IPS-NIHi7 (cell line): Measurements from ENCODE around the gene AHCYL1.
A peak's percentile ranks its signal among the peaks of the same experiment; 100 is the strongest.

Experiments
- DNase-seq: peaks from one replicate; pipeline ENCODE4 v3.0.0; 2012; ENCODE audit warnings: mixed read lengths; ENCODE audit errors: extremely low spot score

The AHCYL1 gene

DNA sequence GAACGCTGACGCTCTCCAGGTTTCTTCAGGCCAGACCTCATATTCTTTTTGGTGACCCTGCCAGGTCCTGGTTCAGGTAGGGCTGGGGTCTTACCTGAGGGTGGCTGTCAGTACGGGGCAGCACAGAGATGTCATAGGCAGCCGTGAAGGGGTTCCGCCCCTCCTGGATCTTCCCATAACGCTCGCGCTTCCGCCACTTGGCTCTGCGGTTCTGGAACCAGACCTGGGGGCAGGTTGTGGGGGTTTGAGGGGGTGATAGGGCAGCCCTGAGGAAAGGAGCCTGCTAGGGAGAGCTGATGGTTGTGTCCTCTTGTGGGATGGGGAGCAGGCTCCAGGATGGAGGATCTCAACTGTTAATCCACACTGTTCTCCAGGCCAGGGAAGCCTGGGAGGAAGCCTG, 76.8 kb downstream of the AHCYL1 start:
- no peak for DNase-seq

DNA sequence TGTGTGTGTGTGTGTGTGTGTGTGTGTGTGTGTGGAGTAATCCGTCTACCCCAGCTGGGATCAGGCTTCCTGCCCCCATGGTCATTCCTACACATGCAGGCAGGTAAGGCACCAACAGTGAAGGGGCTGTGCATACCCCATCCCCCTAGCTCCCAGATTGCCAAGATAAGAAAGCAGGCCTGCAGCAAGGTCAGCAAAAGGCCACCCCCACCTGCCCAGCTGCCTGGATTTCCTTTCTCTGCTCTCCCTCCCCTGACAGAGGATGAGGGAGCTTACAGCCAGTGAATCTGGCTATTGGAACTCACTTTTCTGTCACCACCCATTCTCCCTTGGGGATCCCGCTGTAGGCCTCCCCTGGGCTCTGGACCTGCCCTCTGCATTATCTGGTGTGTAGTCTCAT, 78.0 kb downstream of the AHCYL1 start:
- DNase-seq = no peak

DNA sequence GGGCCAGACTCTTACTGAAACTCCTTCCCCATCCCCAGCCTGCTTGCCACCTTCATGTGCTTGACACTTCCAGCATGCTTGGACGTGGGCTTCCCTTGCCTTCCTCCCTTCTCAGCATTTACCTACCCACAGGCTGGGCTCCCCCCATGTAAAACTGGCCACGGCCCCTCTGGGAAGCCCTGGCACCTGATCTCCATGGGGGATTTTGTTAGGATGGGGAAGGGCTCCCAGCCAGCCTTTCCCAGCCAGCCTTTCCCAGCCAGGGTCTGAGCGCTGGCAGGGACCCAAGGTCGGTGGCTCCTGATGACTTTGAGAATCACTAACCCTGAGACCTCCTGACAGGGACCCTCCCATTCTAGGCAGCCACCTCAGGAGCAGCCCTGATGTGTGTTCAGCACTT, 79.2 kb downstream of the AHCYL1 start:
- DNase-seq = no peak

DNA sequence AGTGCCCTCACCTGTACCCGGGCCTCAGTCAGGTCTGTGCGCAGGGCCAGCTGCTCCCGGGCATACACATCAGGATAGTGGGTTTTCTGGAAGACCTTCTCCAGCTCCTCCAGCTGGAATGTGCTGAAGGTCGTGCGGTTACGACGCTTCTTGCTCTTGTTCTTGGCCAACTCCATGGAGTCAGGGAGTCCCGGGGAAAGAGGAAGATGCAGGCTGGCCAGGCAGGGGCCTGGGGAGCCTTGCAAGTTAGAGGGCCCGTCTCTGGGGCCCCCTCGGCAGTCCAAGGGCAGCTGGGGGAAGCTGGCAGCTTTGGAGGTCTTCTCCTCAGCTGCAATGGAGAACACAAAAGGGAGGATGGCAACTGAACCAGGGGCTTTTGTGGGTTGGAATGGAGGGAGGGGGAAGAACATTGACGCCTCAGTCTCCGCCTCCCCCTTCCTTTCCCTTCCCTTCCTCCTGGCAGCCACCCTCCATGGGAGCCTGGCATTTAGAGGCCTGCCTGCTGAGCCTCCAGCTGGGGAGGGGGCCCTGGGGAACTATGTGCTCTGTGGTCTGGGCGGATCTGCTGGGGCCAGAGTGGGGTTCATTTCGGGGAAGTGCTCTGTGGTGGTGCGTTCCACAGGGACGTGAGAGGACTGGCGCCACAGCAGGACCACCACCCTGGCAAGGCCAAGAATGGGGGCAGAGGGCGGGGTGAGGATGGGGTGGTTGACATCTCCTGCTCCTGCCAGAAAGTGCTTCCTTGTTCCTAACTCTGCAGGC, 80.2 kb downstream of the AHCYL1 start:
- DNase-seq = no peak

DNA sequence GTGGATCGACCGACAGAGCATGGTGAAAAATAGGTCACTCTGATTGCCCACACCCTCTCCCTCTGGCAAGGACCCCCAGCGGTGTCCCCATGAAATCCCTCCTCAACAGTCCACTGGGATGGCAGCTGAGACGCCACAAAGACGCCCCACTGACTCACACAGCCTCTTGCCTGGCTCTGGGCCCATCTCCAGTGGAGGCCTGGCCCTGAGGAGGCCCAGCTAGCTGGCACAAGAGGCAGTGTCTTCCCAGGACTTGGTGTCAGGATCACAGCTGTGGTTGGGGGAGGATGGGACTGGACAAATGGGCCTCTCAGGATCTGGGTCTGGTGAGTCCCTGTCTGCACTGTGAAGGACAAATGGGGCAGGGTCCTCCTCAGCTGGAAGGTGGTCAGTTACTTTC, 81.3 kb downstream of the AHCYL1 start:
- no peak for DNase-seq

DNA sequence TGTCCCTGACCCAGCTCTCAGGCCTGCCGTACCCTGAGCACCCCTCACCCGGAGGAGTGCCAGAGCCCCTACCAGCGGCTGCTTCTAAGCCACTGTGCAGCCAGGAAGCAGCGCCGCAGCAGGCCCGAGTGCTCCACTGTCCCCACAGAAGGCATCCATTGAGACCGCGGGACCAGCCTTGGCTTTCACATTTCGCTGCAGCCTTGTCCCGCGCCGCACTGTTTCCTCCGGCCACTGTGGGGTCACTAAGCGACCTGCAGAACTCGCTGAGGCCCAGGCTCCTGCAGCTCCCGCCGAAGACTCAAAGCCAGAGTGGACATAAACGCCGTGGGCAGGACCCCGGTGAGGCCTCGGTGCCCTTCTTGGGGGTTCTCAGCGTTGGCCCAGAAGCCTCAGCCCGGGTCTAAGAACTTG, 82.9 kb downstream of the AHCYL1 start:
- DNase-seq = peak; percentile 32

DNA sequence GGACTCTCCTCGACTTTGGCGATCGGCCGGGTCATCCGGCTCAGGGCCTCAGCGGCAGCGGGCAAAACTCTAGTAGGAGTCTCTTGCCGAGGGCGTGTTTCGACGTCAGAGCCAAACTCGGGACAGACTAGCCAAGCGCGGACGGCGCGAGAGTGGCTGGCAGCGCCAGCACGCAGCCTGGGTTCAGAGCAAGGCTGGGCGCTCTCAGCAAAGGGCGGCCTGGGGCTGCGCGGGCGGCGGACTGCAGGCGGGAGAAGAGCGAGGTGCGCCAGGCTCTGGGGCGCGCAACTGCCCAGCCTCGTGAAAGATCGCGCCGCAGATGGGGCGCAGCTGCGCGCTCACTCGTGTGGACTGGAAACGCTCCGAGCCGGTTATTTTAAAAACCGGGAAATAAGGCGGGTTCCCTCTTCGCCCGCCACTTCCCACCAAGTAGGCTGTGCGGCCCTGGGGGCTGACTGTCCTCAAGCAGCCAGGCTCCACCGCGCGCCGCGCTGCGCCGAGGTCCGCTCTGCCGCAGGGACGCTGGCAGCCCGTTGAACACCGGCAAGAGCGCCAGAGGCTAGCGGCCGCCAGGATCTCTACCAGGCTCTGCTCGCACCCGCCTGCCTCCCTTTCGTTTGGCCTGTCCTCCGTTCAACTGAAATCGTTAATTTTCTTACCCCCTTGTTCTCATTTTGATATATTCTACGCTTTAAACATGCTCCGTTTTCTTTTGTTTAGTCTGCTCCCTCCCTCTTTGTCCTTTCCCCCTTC, 83.5 kb downstream of the AHCYL1 start:
- DNase-seq = peak; percentile 65

DNA sequence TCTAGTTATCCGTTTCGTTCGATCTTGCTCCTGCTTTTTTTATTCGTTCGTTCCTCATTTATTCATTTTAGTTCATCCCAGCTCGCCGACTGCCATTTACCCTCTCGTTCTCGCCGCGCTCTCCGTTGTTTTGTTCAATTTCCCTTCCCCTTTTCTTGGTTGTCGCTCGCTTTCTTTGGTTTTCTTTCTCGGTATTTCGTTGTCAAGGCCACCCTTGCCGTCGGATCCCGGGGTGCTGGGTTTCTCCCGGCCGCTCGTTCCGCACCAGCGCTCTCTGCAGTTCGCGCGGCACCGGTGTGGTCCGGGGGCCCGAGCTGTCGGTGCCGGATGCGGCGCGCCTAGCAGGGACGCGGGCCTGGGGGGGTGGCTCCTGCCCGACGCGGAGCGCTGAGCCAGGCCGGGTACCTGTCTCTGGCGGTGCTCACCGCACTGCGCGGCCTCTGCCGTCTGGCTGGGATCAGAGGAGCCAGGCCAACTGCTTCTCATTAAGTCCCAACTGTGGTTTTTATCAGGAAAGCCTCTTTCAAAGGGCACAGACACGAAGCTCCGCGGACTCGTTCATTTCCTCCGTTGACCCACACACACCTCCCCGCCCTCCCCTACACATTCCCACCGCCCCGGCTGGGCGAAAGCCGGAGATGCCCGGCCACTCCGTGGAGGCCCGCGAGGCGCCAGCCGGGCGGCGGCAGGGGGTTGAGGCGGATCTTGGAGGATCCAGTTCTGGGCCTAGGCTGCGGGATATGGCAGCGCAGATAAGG, 84.3 kb downstream of the AHCYL1 start:
- DNase-seq = peak; percentile 46

DNA sequence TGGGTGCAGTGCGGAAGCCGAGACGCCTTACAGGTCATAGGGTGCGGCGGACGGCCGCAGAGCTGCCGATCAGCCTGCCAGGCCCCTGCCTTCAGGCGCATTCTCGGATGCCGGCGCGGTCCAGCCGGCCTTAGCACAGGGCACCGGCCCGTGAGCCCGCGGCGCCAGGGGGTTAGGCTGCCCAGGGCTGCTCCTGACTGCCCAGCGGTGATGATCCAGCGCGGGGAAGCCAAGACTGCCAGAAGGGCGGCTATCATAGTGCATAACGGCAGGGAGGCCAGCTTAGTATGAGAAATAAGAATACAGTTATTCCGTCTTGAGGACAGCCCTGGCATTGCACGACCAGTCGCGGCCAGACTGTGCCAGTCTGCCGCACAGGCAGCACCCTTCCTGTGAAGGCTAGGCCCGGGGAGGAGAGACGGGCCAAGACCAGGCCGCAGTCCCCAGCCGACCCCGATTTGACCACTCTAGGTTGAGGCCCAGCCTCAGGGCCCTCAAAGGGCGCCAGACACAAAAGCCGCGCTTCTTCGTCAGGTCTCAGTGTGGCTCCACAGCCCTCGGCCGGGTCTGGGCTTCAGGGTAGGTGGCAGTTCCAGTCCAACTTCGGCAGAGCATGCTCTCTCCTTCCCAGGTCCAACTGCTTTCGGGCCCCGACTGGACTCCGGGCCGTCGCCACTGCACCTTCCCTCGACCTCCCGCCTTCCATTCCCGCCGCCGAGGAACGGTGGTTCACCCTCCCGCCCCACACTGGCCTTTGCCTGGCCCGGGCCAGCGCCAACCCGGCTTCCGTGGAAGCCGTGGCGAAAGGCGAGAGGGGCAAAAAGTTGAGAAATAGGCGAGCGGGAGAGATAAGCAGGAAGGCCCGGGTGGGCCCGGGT, 85.1 kb downstream of the AHCYL1 start:
- DNase-seq = peak; percentile 29

DNA sequence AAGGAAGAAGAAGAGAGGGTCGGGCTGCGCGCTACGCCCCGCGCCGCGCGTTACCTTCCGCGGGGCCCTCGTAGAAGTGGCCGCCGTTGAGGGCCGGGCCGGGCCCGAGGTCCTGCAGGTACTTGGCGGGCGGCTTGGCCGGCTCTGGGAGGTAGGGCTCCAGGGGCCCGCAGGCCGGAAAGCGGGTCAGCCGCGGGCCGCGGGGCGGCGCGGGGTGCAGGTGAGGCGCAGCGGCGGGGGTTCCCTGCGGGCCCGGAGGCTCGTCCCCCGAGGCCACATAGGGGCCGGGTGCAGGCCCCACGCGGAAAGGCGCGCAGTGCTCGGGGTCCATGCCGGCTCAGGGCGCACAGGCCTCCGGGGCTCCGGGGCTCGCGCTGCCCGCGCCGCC, 85.7 kb downstream of the AHCYL1 start:
- no peak for DNase-seq

DNA sequence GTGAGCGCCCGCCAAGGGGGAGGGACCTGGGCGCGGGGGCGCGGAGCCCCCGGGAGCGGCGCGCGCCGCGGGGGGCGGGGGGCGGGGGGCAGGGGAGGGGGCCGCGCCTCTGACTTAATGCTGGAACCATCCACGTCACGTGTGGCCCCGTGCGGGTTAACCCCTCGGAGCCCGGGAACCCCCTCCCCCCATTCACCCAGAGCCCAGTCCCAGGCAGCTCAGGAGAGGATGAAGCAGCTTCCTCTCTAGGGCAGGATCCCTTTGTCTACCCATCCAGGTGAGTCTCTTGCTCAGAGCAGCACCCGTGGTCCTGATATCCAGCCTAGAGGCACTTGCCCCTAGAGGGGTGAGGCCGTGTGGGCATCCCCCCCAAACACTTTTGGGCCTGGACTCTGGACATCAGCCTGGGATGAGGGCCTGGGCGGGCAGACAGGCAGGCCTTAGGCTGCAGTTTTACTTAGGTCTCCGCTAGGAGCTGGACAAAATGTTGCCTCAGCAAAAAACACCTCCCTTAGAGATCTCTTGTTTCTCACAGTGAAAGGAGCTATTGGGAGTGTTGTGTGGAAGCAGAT, 86.2 kb downstream of the AHCYL1 start, which contains the start of gene ALX3:
TSS of gene ALX3 (minus strand) at position 2 of the 572 bp plus-strand sequence. CDS start 60 bp downstream, outside the sequence.
- peak; percentile 61 for DNase-seq
